Aorta (tissue), 5 donors: Measurements from ENCODE around the gene PALLD. TPM values are rescaled to one million over a fixed set of nuclear protein-coding genes. Genes with fewer than 3 reads are reported as not detected.

Experiments used
- ATAC-seq: fragments of 200-7000 bp; cut with Tn5 transposase; one replicate; pipeline ENCODE4 v1.9.1; 2022; ENCODE audit warnings: moderate library complexity; ENCODE audit not compliant: low FRiP score
- DNase-seq, 2 donors: peaks; one replicate each; pipeline ENCODE4 v3.0.0-alpha.2; 2020
- H3K27ac ChIP-seq, 2 donors: one replicate each; pipeline ENCODE4 v1.5.1; 2013; ENCODE audit warnings: low read length in 2 of 2, mild to moderate bottlenecking in 2 of 2, moderate library complexity in 2 of 2, control low read depth in 1 of 2, inconsistent platforms in 1 of 2, low read depth in 1 of 2
- H3K27me3 ChIP-seq, 2 donors: one replicate each; pipeline ENCODE4 v1.6.1; 2013; ENCODE audit warnings: control low read depth in 1 of 2, low read length in 1 of 2, mild to moderate bottlenecking in 1 of 2, moderate library complexity in 1 of 2; ENCODE audit not compliant: insufficient read depth in 2 of 2, control insufficient read depth in 1 of 2
- H3K36me3 ChIP-seq, 2 donors: one replicate each; pipeline ENCODE4 v1.6.1; 2013; ENCODE audit warnings: control low read depth in 1 of 2, low read length in 1 of 2, mild to moderate bottlenecking in 1 of 2; ENCODE audit not compliant: insufficient read depth in 2 of 2, control insufficient read depth in 1 of 2
- H3K4me1 ChIP-seq, 2 donors: one replicate each; pipeline ENCODE4 v1.6.1; 2013; ENCODE audit warnings: low read length in 2 of 2, control low read depth in 1 of 2, mild to moderate bottlenecking in 1 of 2, moderate library complexity in 1 of 2; ENCODE audit not compliant: insufficient read depth in 2 of 2, control insufficient read depth in 1 of 2
- H3K4me3 ChIP-seq, 2 donors: one replicate each; pipeline ENCODE4 v1.5.1; 2013; ENCODE audit warnings: low read length in 2 of 2, control low read depth in 1 of 2, mild to moderate bottlenecking in 1 of 2
- H3K9me3 ChIP-seq: one replicate; pipeline ENCODE4 v1.6.1; 2013; ENCODE audit warnings: mild to moderate bottlenecking, low read length; ENCODE audit not compliant: control insufficient read depth
- WGBS, 2 donors: extraction: QIAGEN DNeasy Blood & Tissue Kit; methylation state at CpG; one replicate each; pipeline ENCODE4 v1.1.7; 2013; 5-methylcytosine and 5-hydroxymethylcytosine counted together
- intact Hi-C, 2 donors: fragments of 100-400 bp; cut with DNase I; formaldehyde crosslinking; loops; one replicate each; pipeline versions ENCODE4 v1.14.2 to v1.15.0; 2022
- polyA plus RNA-seq, 2 donors: library from polyadenylated mRNA; stranded (reverse); fragments of 200-250 nt; gene quantifications; one replicate each; pipeline ENCODE4 v1.2.3, GENCODE V29; 2013
- total RNA-seq, 2 donors: library from RNA; stranded (reverse); fragmentation: NEBNext Ultra II Directional; extraction: Animal tissue kit (Norgen Biotek cat#: 25700); gene quantifications; one replicate each; pipeline ENCODE4 v1.2.1, GENCODE V29; 2021
- donor health status: healthy with polysubstance abuse.
- donor health status: Bipolar disorder and iron deficiency.
- donor health status: DM: no; HTN: no; CAD: no.
- donor health status: DM: no; HTN: no; CAD: no.
- donor health status: DM: yes; HTN: yes; CAD: no.

Gene PALLD
- total and polyA plus RNA-seq, 4 donors = 253 to 626 (median 464) TPM

- no peaks in the 10 kb centered on the region for H3K4me1 ChIP-seq
- intact Hi-C loops = no loop called here
- DNase-seq (no peak), ATAC-seq (no peak)
- no peaks in the 10 kb centered on the region for H3K36me3 ChIP-seq
- no peak overlapping the region for H3K4me3 ChIP-seq
- H3K9me3 ChIP-seq = no peaks in the 10 kb centered on the region
- H3K27me3 ChIP-seq = no peaks in the 10 kb centered on the region
- no peak overlapping the region for H3K27ac ChIP-seq
- WGBS, 2 donors = 96 to 97% methylated on average over 3 of the region's 3 CpGs
These were observed 67.2 kb downstream of the PALLD start for GRCh38 chr4:168564023-168564422.

GRCh38 chr4:168565130-168565529, 68.3 kb downstream of the PALLD start:
- H3K4me1 ChIP-seq = no peaks in the 10 kb centered on the region
- DNase-seq = no peak
- no peaks in the 10 kb centered on the region for H3K36me3 ChIP-seq
- ATAC-seq = no peak
- H3K4me3 ChIP-seq = no peak overlapping the region
- WGBS, 2 donors = 71 to 91% methylated on average over 2 of the region's 2 CpGs
- intact Hi-C loops = no loop called here
- H3K27ac ChIP-seq = no peak overlapping the region
- H3K27me3 ChIP-seq = no peaks in the 10 kb centered on the region
- no peaks in the 10 kb centered on the region for H3K9me3 ChIP-seq

- no peaks in the 10 kb centered on the region for H3K27me3 ChIP-seq
- no peak for DNase-seq
- ATAC-seq = no peak
- intact Hi-C loops = no loop called here
- peaks cover 0 to 2% of the 10 kb centered on the region in 2 donors for H3K4me1 ChIP-seq
- no peak overlapping the region for H3K4me3 ChIP-seq
- H3K27ac ChIP-seq = no peak overlapping the region
- H3K9me3 ChIP-seq = no peaks in the 10 kb centered on the region
- H3K36me3 ChIP-seq = no peaks in the 10 kb centered on the region
These were observed 69.9 kb downstream of the PALLD start for GRCh38 chr4:168566726-168567125.

- DNase-seq (no peak), ATAC-seq (peak; percentile 66)
- no peaks in the 10 kb centered on the region for H3K27me3 ChIP-seq
- no peaks in the 10 kb centered on the region for H3K36me3 ChIP-seq
- 14 to 18% methylated on average over 9 of the region's 9 CpGs for WGBS, 2 donors
- peaks cover 0 to 2% of the 10 kb centered on the region in 2 donors for H3K4me1 ChIP-seq
- no peak overlapping the region for H3K4me3 ChIP-seq
- H3K9me3 ChIP-seq = no peaks in the 10 kb centered on the region
- intact Hi-C loops = no loop called here
- no peak overlapping the region for H3K27ac ChIP-seq
These were observed 72.4 kb downstream of the PALLD start for GRCh38 chr4:168569066-168569930.

GRCh38 chr4:168569931-168570276, 73.1 kb downstream of the PALLD start:
- intact Hi-C loops = no loop called here
- WGBS, 2 donors = 38 to 43% methylated on average over 9 of the region's 9 CpGs
- no peaks in the 10 kb centered on the region for H3K9me3 ChIP-seq
- no peaks in the 10 kb centered on the region for H3K36me3 ChIP-seq
- DNase-seq = no peak
- no peak overlapping the region for H3K27ac ChIP-seq
- no peak overlapping the region for H3K4me3 ChIP-seq
- peaks cover 0 to 2% of the 10 kb centered on the region in 2 donors for H3K4me1 ChIP-seq
- no peak for ATAC-seq
- H3K27me3 ChIP-seq = no peaks in the 10 kb centered on the region

- Histone ChIP-seq H3K4me1 (peaks cover 0 to 2% of the 10 kb centered on the region in 2 donors), H3K9me3 (no peaks in the 10 kb centered on the region), H3K4me3 (no peak overlapping the region), H3K27me3 (no peaks in the 10 kb centered on the region), H3K36me3 (no peaks in the 10 kb centered on the region), H3K27ac (no peak overlapping the region)
- DNase-seq = no peak
- no peak for ATAC-seq
- intact Hi-C loops = no loop called here
These were observed 73.6 kb downstream of the PALLD start for GRCh38 chr4:168570466-168570865.

- intact Hi-C loops = no loop called here
- Histone ChIP-seq H3K4me1 (peaks cover 0 to 2% of the 10 kb centered on the region in 2 donors), H3K36me3 (no peaks in the 10 kb centered on the region), H3K27me3 (no peaks in the 10 kb centered on the region), H3K9me3 (no peaks in the 10 kb centered on the region), H3K4me3 (no peak overlapping the region), H3K27ac (no peak overlapping the region)
- WGBS, 2 donors = 89 to 91% methylated on average over 3 of the region's 3 CpGs
- no peak for DNase-seq
- no peak for ATAC-seq
These were observed 75.2 kb downstream of the PALLD start for GRCh38 chr4:168572002-168572401.

- 88 to 91% methylated on average over 3 of the region's 3 CpGs for WGBS, 2 donors
- DNase-seq = no peak
- Histone ChIP-seq H3K27ac (no peak overlapping the region), H3K27me3 (no peaks in the 10 kb centered on the region), H3K4me1 (peaks cover 0 to 2% of the 10 kb centered on the region in 2 donors), H3K36me3 (no peaks in the 10 kb centered on the region), H3K9me3 (no peaks in the 10 kb centered on the region), H3K4me3 (no peak overlapping the region)
- ATAC-seq = no peak
- intact Hi-C loops = no loop called here
These were observed 77.0 kb downstream of the PALLD start for GRCh38 chr4:168573870-168574269.

- 89 to 92% methylated on average over 5 of the region's 5 CpGs for WGBS, 2 donors
- Histone ChIP-seq H3K4me1 (peaks cover 0 to 2% of the 10 kb centered on the region in 2 donors), H3K27ac (no peak overlapping the region), H3K4me3 (no peak overlapping the region), H3K36me3 (no peaks in the 10 kb centered on the region), H3K9me3 (no peaks in the 10 kb centered on the region), H3K27me3 (no peaks in the 10 kb centered on the region)
- DNase-seq = no peak
- intact Hi-C loops = no loop called here
- no peak for ATAC-seq
These were observed 77.9 kb downstream of the PALLD start for GRCh38 chr4:168574581-168575295.
